ENCODE results near the gene TTC23L. TPM values are rescaled to one million over a fixed set of nuclear protein-coding genes. Genes with fewer than 3 reads are reported as not detected.

The TTC23L gene
- total and polyA plus RNA-seq, 2 donors (not counting 1 experiment from before 2014, with no cell fraction given): 0.24 to 0.33 TPM

- Histone ChIP-seq H3K36me3 (ENCODE audit: control insufficient read depth, insufficient read depth, low read length) (no peaks in the 10 kb centered on the region), H3K4me3 (replicated peaks in 1 of 4; ENCODE audit: control extremely low read depth in 1 of 4, insufficient read depth in 1 of 4, low read depth in 3 of 4, low read length in 4 of 4) (no peak overlapping the region), H3K27ac (ENCODE audit: insufficient read depth, low read length) (no peak overlapping the region), H3K9me3 (ENCODE audit: control insufficient read depth, insufficient read depth, low read depth, low read length) (no peaks in the 10 kb centered on the region), H2AFZ (ENCODE audit: low read length) (no peak overlapping the region), H4K20me1 (ENCODE audit: control insufficient read depth, extremely low read depth, insufficient read depth, low read length) (no peaks in the 10 kb centered on the region), H3K9ac (ENCODE audit: insufficient read depth, low read length) (no peak overlapping the region), H3K79me2 (ENCODE audit: control insufficient read depth, insufficient read depth, low read length) (no peaks in the 10 kb centered on the region), H3K4me1 (ENCODE audit: control insufficient read depth, extremely low read depth, insufficient read depth, low read length) (no peaks in the 10 kb centered on the region), H3K27me3 (ENCODE audit: control insufficient read depth, insufficient read depth, low read length) (no peaks in the 10 kb centered on the region), H3K4me2 (ENCODE audit: extremely low read depth, insufficient read depth, low read length) (no peak overlapping the region)
- no peak for TF ChIP-seq EZH2 (IDR thresholded peaks at IDR 0.05; ENCODE audit: low read length, missing control alignments)
- TF ChIP-seq CTCF (conservative IDR thresholded peaks at IDR 0.05 in 1 of 2, IDR thresholded peaks at IDR 0.05 in 1 of 2; ENCODE audit: low read depth in 1 of 2, low read length in 2 of 2): no peak
- DNase-seq (ENCODE audit: low read depth in 2 of 2): no peak
These were observed 29.8 kb downstream of the TTC23L start for GRCh38 chr5:34868791-34869190.

DNA sequence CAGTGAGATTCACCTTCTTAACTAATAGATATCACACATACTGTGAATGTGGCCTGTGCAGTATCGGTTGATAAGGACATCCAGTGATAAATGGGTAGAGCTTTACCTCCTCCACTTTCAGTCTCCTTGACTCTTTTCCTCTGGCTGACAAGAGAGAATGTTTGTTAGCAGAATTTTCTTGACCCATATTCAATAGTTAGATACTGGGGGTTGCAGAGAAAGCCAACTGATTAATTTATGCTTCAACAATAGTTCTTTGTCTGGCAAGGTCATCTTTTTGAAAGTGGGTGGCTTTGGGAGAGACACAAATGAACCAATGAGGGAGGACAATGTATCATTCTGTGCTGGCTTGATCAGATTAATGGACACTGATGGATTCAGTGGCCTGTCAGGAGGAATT lies 30.3 kb downstream of the TTC23L start:
- Histone ChIP-seq H3K27ac (ENCODE audit: insufficient read depth, low read length) (no peak overlapping the region), H3K4me2 (ENCODE audit: extremely low read depth, insufficient read depth, low read length) (no peak overlapping the region), H3K9ac (ENCODE audit: insufficient read depth, low read length) (no peak overlapping the region), H3K4me1 (ENCODE audit: control insufficient read depth, extremely low read depth, insufficient read depth, low read length) (no peaks in the 10 kb centered on the region), H3K9me3 (ENCODE audit: control insufficient read depth, insufficient read depth, low read depth, low read length) (no peaks in the 10 kb centered on the region), H3K27me3 (ENCODE audit: control insufficient read depth, insufficient read depth, low read length) (no peaks in the 10 kb centered on the region), H2AFZ (ENCODE audit: low read length) (no peak overlapping the region), H3K4me3 (replicated peaks in 1 of 4; ENCODE audit: control extremely low read depth in 1 of 4, insufficient read depth in 1 of 4, low read depth in 3 of 4, low read length in 4 of 4) (no peak overlapping the region), H3K79me2 (ENCODE audit: control insufficient read depth, insufficient read depth, low read length) (no peaks in the 10 kb centered on the region), H3K36me3 (ENCODE audit: control insufficient read depth, insufficient read depth, low read length) (no peaks in the 10 kb centered on the region), H4K20me1 (ENCODE audit: control insufficient read depth, extremely low read depth, insufficient read depth, low read length) (no peaks in the 10 kb centered on the region)
- no peak for DNase-seq (ENCODE audit: low read depth in 2 of 2)
- no peak for TF ChIP-seq EZH2 (IDR thresholded peaks at IDR 0.05; ENCODE audit: low read length, missing control alignments)
- no peak for TF ChIP-seq CTCF (conservative IDR thresholded peaks at IDR 0.05 in 1 of 2, IDR thresholded peaks at IDR 0.05 in 1 of 2; ENCODE audit: low read depth in 1 of 2, low read length in 2 of 2)

DNA sequence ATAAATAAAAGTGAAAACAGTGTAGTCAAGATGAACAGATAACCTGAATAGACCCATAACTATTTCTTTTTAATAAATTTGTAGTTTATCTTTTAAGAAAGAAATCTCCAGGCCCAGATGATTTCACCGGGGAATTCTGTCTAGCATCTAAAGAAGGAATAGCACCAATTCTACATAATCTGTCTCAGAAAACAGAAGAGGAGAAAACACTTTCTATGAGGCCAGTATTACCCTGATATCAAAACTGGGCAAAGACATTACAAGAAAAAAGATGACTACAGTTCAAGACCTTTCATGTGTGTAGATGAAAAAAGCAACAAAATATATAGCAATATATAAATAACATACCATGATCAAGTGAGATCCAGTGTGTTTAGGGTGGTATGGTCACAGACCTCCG lies 31.4 kb downstream of the TTC23L start:
- Histone ChIP-seq H3K9me3 (ENCODE audit: control insufficient read depth, insufficient read depth, low read depth, low read length) (no peaks in the 10 kb centered on the region), H3K27me3 (ENCODE audit: control insufficient read depth, insufficient read depth, low read length) (no peaks in the 10 kb centered on the region), H3K27ac (ENCODE audit: insufficient read depth, low read length) (no peak overlapping the region), H3K79me2 (ENCODE audit: control insufficient read depth, insufficient read depth, low read length) (no peaks in the 10 kb centered on the region), H3K4me3 (replicated peaks in 1 of 4; ENCODE audit: control extremely low read depth in 1 of 4, insufficient read depth in 1 of 4, low read depth in 3 of 4, low read length in 4 of 4) (no peak overlapping the region), H3K9ac (ENCODE audit: insufficient read depth, low read length) (no peak overlapping the region), H3K4me2 (ENCODE audit: extremely low read depth, insufficient read depth, low read length) (no peak overlapping the region), H4K20me1 (ENCODE audit: control insufficient read depth, extremely low read depth, insufficient read depth, low read length) (no peaks in the 10 kb centered on the region), H3K4me1 (ENCODE audit: control insufficient read depth, extremely low read depth, insufficient read depth, low read length) (no peaks in the 10 kb centered on the region), H3K36me3 (ENCODE audit: control insufficient read depth, insufficient read depth, low read length) (no peaks in the 10 kb centered on the region), H2AFZ (ENCODE audit: low read length) (no peak overlapping the region)
- TF ChIP-seq EZH2 (IDR thresholded peaks at IDR 0.05; ENCODE audit: low read length, missing control alignments) (no peak), CTCF (conservative IDR thresholded peaks at IDR 0.05 in 1 of 2, IDR thresholded peaks at IDR 0.05 in 1 of 2; ENCODE audit: low read depth in 1 of 2, low read length in 2 of 2) (no peak)
- no peak for DNase-seq (ENCODE audit: low read depth in 2 of 2)
